GM12878 (cell line): ENCODE data around the gene PAQR7.

Experiments used
- ATF2 ChIP-seq: IDR thresholded peaks from 2 replicates; pipeline ENCODE4 v1.6.1; 2012; ENCODE audit warnings: low read length, inconsistent platforms
- BRCA1 ChIP-seq: IDR thresholded peaks from 2 replicates; pipeline ENCODE4 v1.6.1; 2011; ENCODE audit warnings: low read depth, low read length, improper control_type of control experiment
- EZH2 ChIP-seq: IDR thresholded peaks from 2 replicates; pipeline ENCODE4 v1.6.1; 2012; ENCODE audit warnings: low read depth, mild to moderate bottlenecking, control low read depth, inconsistent platforms, low read length, borderline replicate concordance; ENCODE audit not compliant: control insufficient read depth
- SMC3 ChIP-seq: IDR thresholded peaks from 2 replicates; pipeline ENCODE4 v1.6.1; 2011; ENCODE audit warnings: low read length, improper control_type of control experiment, borderline replicate concordance

GRCh38 chr1:25877155-25877554 lies 1.6 kb upstream of the PAQR7 start:
- TF ChIP-seq ATF2, result no peak
- TF ChIP-seq EZH2, result no peak
- no peak for TF ChIP-seq BRCA1
- no peak for TF ChIP-seq SMC3
